IPS-18a (cell line): Measurements from ENCODE around the gene COX5B.
"Not testable (repeated sequence)": the region's sequence is repeated elsewhere in the genome, so short reads cannot be mapped to it uniquely, and the experiment has no call there.

Source experiments
- H3K27ac ChIP-seq: one replicate; pipeline ENCODE4 v1.5.1; 2013; ENCODE audit warnings: low read length
- H3K27me3 ChIP-seq: one replicate; pipeline ENCODE4 v1.6.1; 2013; ENCODE audit warnings: mild to moderate bottlenecking, low read length; ENCODE audit not compliant: control insufficient read depth, insufficient read depth
- H3K36me3 ChIP-seq: one replicate; pipeline ENCODE4 v1.6.1; 2013; ENCODE audit warnings: low read depth, low read length; ENCODE audit not compliant: control insufficient read depth
- H3K4me1 ChIP-seq: one replicate; pipeline ENCODE4 v1.6.1; 2013; ENCODE audit warnings: low read depth, low read length; ENCODE audit not compliant: control insufficient read depth
- H3K4me3 ChIP-seq: one replicate; pipeline ENCODE4 v1.5.1; 2013; ENCODE audit warnings: low read length
- H3K9ac ChIP-seq: one replicate; pipeline ENCODE4 v1.6.1; 2013; ENCODE audit warnings: mild to moderate bottlenecking, low read length, moderate library complexity
- H3K9me3 ChIP-seq: one replicate; pipeline ENCODE4 v1.6.1; 2013; ENCODE audit warnings: low read depth, low read length; ENCODE audit not compliant: control insufficient read depth

Gene COX5B

DNA sequence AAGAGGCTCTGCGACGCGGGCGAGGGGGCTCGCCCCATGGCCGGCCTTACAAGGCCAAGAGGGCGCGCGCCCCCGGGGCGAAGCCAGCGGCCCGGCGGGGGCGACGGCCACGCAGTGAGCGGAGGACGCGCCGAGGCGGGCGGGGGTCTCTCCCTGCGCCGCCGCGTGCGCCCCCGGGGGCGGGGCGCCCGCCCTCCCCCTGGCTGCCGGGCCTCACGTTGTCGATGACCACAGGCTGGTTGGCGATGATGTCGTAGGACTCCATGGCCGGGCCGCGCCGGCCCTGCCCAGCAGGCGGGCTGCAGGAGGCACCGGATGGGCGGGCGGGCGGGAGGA lies 17.7 kb downstream of the COX5B start:
- Histone ChIP-seq H3K9me3 (no peaks in the 10 kb centered on the region), H3K9ac (peak overlapping the region; percentile 62), H3K36me3 (peaks cover 4% of the 10 kb centered on the region), H3K4me1 (peaks cover 10% of the 10 kb centered on the region), H3K27me3 (no peaks in the 10 kb centered on the region), H3K4me3 (peak overlapping the region; percentile 79), H3K27ac (no peak overlapping the region)

DNA sequence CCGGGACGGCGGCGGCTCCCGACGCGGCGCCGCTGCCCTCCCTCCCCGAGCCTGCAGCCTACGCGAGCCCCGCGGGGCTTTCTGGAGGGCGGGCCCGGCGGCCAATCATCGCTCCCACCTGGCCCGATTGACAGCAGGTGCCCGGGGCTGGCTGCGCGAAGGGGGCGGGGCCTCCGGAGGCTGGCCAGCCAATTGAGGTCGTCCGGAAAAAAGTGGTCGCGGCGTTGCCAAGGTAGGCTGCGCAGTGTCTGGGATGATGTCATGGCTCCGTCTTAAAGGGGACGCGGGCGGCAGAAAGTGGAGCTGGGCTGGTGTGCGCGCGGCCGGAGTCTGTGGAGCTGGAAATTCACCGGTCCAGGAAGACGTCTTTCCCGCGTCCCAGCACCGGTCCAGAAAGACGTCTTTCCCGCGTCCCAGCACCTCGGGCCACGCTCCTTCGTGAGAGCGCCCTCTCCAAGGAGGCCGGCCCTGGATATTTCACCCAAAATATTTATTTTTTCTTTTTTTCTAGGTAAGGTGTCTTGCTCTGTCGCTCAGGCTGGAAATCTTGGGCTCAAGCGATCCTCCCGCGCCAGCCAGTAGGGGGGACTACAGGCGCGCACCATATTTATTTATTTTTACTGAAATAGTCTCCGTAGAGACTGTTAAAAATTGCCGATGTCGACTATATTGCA lies 18.2 kb downstream of the COX5B start, which contains the start of gene ACTR1B:
Gene ACTR1B (minus strand): TSS at position 83 of the 674 bp plus-strand sequence. CDS start 154 bp downstream, outside the sequence.
- Histone ChIP-seq H3K4me3 (peak within 1 kb of the TSS; percentile 83), H3K27ac (peak within 1 kb of the TSS; percentile 71), H3K36me3 (peaks cover 3% of the 10 kb centered on the region), H3K4me1 (peaks cover 10% of the 10 kb centered on the region), H3K27me3 (no peaks in the 10 kb centered on the region), H3K9me3 (no peaks in the 10 kb centered on the region), H3K9ac (peak within 1 kb of the TSS; percentile 95)

DNA sequence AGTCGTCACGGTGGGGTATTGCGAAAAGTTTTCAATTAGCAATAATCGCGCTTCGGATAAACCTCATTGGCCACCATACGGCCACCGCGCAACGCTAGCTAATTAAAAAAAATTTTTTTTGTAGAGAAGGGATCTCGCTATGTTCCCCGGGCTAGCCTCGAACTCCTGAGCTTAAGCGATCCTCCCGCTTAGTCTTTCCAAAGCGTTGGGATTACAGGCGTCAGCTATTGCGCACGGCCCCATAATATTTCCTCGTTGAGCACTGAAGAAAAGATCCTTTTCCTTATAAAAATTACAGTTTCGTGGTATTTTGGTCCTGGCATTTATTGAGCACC lies 18.7 kb downstream of the COX5B start:
- Histone ChIP-seq H3K36me3 (peaks cover 3% of the 10 kb centered on the region), H3K4me1 (peaks cover 10% of the 10 kb centered on the region), H3K4me3 (peak overlapping the region; percentile 83), H3K27ac (peak overlapping the region; percentile 71), H3K9ac (peak overlapping the region; percentile 95), H3K9me3 (no peaks in the 10 kb centered on the region), H3K27me3 (no peaks in the 10 kb centered on the region)

- Histone ChIP-seq H3K9ac (no peak within 1 kb of the TSS), H3K9me3 (no peaks in the 10 kb centered on the region), H3K27me3 (no peaks in the 10 kb centered on the region), H3K36me3 (no peaks in the 10 kb centered on the region), H3K27ac (no peak within 1 kb of the TSS), H3K4me3 (no peak within 1 kb of the TSS), H3K4me1 (peaks cover 4% of the 10 kb centered on the region)
These were observed 23.6 kb downstream of the COX5B start, which contains the start of gene C2orf92 for GRCh38 chr2:97669448-97669847. Gene C2orf92, plus strand, starts transcription at chr2:97669713. Its CDS starts 76 bp downstream, at chr2:97669789.

- Histone ChIP-seq H3K36me3 (no peaks in the 10 kb centered on the region), H3K9ac (no peak overlapping the region), H3K4me3 (no peak overlapping the region), H3K9me3 (no peaks in the 10 kb centered on the region), H3K27ac (no peak overlapping the region), H3K4me1 (no peaks in the 10 kb centered on the region), H3K27me3 (no peaks in the 10 kb centered on the region)
These were observed 24.6 kb downstream of the COX5B start for GRCh38 chr2:97670471-97670870.

- no peaks in the 10 kb centered on the region for H3K36me3 ChIP-seq
- H3K9ac ChIP-seq, result no peak overlapping the region
- H3K27ac ChIP-seq, result no peak overlapping the region
- no peaks in the 10 kb centered on the region for H3K27me3 ChIP-seq
- H3K4me3 ChIP-seq, result no peak overlapping the region
- no peaks in the 10 kb centered on the region for H3K9me3 ChIP-seq
- no peaks in the 10 kb centered on the region for H3K4me1 ChIP-seq
These were observed 25.7 kb downstream of the COX5B start for GRCh38 chr2:97671526-97671925.

- H3K27ac ChIP-seq, H3K27me3 ChIP-seq, H3K4me3 ChIP-seq, H3K36me3 ChIP-seq, H3K9ac ChIP-seq, H3K4me1 ChIP-seq, H3K9me3 ChIP-seq: not testable (repeated sequence)
These were observed 26.8 kb downstream of the COX5B start for GRCh38 chr2:97672606-97673140.

- no peaks in the 10 kb centered on the region for H3K9me3 ChIP-seq
- H3K4me3 ChIP-seq, result no peak overlapping the region
- no peak overlapping the region for H3K9ac ChIP-seq
- H3K36me3 ChIP-seq, result no peaks in the 10 kb centered on the region
- H3K27me3 ChIP-seq, result no peaks in the 10 kb centered on the region
- H3K27ac ChIP-seq, result no peak overlapping the region
- H3K4me1 ChIP-seq, result no peaks in the 10 kb centered on the region
These were observed 27.5 kb downstream of the COX5B start for GRCh38 chr2:97673182-97673914.

GRCh38 chr2:97673915-97674283 lies 28.0 kb downstream of the COX5B start:
- Histone ChIP-seq H3K27ac (no peak overlapping the region), H3K9me3 (no peaks in the 10 kb centered on the region), H3K9ac (no peak overlapping the region), H3K36me3 (no peaks in the 10 kb centered on the region), H3K4me1 (no peaks in the 10 kb centered on the region), H3K27me3 (no peaks in the 10 kb centered on the region), H3K4me3 (no peak overlapping the region)

DNA sequence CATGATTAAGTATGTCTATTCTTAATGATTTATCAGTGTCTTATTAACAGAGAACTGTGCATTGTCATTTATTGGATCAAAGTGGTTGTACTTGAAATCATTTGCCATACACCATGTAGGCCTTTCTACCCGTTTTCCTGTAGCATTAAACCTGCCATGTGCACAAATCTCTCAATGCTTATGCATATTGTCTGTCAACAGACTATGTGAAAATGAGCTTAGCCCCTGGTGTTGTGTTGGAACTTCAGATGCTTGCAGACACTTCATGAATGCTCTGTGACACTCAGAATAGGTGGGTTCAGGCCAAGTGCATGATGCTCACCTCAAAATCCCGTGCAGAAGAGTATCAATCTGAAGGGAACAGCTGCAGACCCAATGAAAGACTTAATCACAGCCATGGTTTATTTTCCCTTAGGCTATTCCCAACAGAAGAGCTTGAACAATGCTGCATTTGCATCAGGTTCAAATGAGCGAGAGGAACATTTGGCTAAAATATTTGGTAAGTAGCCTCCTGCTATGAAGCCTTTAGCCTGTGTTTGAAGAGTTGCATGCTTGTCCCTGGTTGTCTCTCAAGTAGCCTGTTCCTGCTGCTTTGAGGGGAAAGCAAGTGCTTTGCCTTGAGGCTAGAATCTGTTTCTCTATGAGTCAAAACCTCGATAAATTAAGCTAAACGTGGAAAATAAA lies 29.7 kb downstream of the COX5B start:
- no peak overlapping the region for H3K27ac ChIP-seq
- no peaks in the 10 kb centered on the region for H3K4me1 ChIP-seq
- H3K9ac ChIP-seq, result no peak overlapping the region
- no peaks in the 10 kb centered on the region for H3K27me3 ChIP-seq
- no peaks in the 10 kb centered on the region for H3K36me3 ChIP-seq
- no peaks in the 10 kb centered on the region for H3K9me3 ChIP-seq
- no peak overlapping the region for H3K4me3 ChIP-seq

DNA sequence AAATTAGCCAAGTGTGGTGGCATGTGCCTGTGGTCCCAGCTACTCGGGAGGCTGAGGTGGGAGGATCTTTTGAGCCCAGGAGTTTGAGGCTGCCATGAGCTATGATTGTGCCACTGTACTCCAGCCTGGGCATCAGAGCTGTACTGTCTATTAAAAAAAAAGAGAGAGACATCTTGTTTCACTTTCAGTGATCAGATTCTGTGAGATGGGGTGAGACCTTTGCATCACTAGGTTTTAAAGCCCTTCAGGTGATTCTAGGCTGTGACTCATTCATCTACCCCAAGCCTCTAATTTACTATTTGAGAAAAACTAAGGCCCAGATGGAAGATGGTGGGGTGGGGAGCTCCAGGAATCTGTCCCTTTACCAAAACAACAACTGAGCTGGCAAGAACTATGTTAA lies 30.8 kb downstream of the COX5B start:
- no peaks in the 10 kb centered on the region for H3K4me1 ChIP-seq
- no peaks in the 10 kb centered on the region for H3K36me3 ChIP-seq
- no peak overlapping the region for H3K9ac ChIP-seq
- H3K4me3 ChIP-seq, result no peak overlapping the region
- no peak overlapping the region for H3K27ac ChIP-seq
- no peaks in the 10 kb centered on the region for H3K9me3 ChIP-seq
- H3K27me3 ChIP-seq, result no peaks in the 10 kb centered on the region
